ENCODE results near the gene DPYSL4.

Gene DPYSL4

GRCh38 chr10:132209130-132209529, 22.4 kb downstream of the DPYSL4 start:
- H3K36me3 ChIP-seq (ENCODE audit: control insufficient read depth, low read length), result no peaks in the 10 kb centered on the region
- H3K4me3 ChIP-seq (ENCODE audit: low read length), result no peak overlapping the region
- H3K9me3 ChIP-seq (ENCODE audit: control insufficient read depth, insufficient read depth, low read length), result no peaks in the 10 kb centered on the region
- TF ChIP-seq EZH2phosphoT487 (IDR thresholded peaks at IDR 0.05; ENCODE audit: borderline replicate concordance, low read length) (no peak), CTCF (IDR thresholded peaks at IDR 0.05; ENCODE audit: low read depth, low read length, poor library complexity, severe bottlenecking) (no peak)
- no peak overlapping the region for H3K27ac ChIP-seq (ENCODE audit: low read depth, low read length)
- no peaks in the 10 kb centered on the region for H3K9me2 ChIP-seq (replicated peaks; ENCODE audit: control insufficient read depth, low read length)
- no peaks in the 10 kb centered on the region for H3K79me2 ChIP-seq (ENCODE audit: control insufficient read depth, low read length)
- H3K4me2 ChIP-seq (ENCODE audit: low read length), result no peak overlapping the region
- no peaks in the 10 kb centered on the region for H3F3A ChIP-seq (ENCODE audit: control insufficient read depth, insufficient read depth)
- H3K4me1 ChIP-seq (ENCODE audit: control insufficient read depth, low read length), result no peaks in the 10 kb centered on the region
- H4K20me1 ChIP-seq (ENCODE audit: control insufficient read depth, insufficient read depth, low read depth, low read length), result no peaks in the 10 kb centered on the region
- H3K27me3 ChIP-seq (ENCODE audit: control insufficient read depth, low read length), result no peaks in the 10 kb centered on the region

DNA sequence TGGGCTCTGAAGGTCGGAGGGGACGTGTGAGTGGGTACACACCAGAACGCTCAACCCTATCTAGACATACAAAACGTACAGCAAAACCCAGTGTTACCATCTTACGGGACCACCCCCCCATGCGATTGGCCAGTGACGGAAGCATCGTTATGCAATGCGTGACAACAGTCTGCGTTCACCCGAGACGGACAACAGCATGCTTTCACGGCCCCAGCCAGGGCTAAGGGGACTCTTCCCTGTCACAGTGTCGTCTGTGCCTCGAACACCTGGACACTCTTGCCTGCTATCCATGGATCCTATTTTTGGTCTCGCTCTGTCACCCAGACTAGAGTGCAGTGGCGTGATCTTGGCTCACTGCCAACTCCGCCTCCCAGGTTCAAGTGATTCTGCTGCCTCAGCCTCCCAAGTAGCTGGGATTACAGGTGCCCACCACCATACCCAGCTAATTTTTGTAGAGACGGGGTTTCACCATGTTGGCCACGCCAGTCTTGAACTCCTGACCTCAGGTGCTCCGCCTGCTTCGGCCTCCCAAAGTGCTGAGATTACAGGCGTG, 23.3 kb downstream of the DPYSL4 start:
- H3K4me2 ChIP-seq (ENCODE audit: low read length), result no peak overlapping the region
- H3K4me3 ChIP-seq (ENCODE audit: low read length), result no peak overlapping the region

GRCh38 chr10:132210766-132211165, 24.0 kb downstream of the DPYSL4 start:
- H3K27me3 ChIP-seq (ENCODE audit: control insufficient read depth, low read length), result no peaks in the 10 kb centered on the region
- no peak overlapping the region for H3K4me2 ChIP-seq (ENCODE audit: low read length)
- no peaks in the 10 kb centered on the region for H3K4me1 ChIP-seq (ENCODE audit: control insufficient read depth, low read length)
- no peaks in the 10 kb centered on the region for H3K9me2 ChIP-seq (replicated peaks; ENCODE audit: control insufficient read depth, low read length)
- TF ChIP-seq EZH2phosphoT487 (IDR thresholded peaks at IDR 0.05; ENCODE audit: borderline replicate concordance, low read length), result no peak
- TF ChIP-seq CTCF (IDR thresholded peaks at IDR 0.05; ENCODE audit: low read depth, low read length, poor library complexity, severe bottlenecking), result no peak
- no peak overlapping the region for H3K4me3 ChIP-seq (ENCODE audit: low read length)
- H3K36me3 ChIP-seq (ENCODE audit: control insufficient read depth, low read length), result no peaks in the 10 kb centered on the region
- no peak overlapping the region for H3K27ac ChIP-seq (ENCODE audit: low read depth, low read length)
- H3F3A ChIP-seq (ENCODE audit: control insufficient read depth, insufficient read depth), result no peaks in the 10 kb centered on the region
- no peaks in the 10 kb centered on the region for H3K79me2 ChIP-seq (ENCODE audit: control insufficient read depth, low read length)
- H4K20me1 ChIP-seq (ENCODE audit: control insufficient read depth, insufficient read depth, low read depth, low read length), result no peaks in the 10 kb centered on the region
- no peaks in the 10 kb centered on the region for H3K9me3 ChIP-seq (ENCODE audit: control insufficient read depth, insufficient read depth, low read length)

More for the DNA sequence above, 23.3 kb downstream of the DPYSL4 start:
- Histone ChIP-seq H4K20me1 (ENCODE audit: control insufficient read depth, insufficient read depth, low read depth, low read length) (no peaks in the 10 kb centered on the region), H3K9me3 (ENCODE audit: control insufficient read depth, insufficient read depth, low read length) (no peaks in the 10 kb centered on the region), H3F3A (ENCODE audit: control insufficient read depth, insufficient read depth) (no peaks in the 10 kb centered on the region), H3K9me2 (replicated peaks; ENCODE audit: control insufficient read depth, low read length) (no peaks in the 10 kb centered on the region), H3K27ac (ENCODE audit: low read depth, low read length) (no peak overlapping the region), H3K4me1 (ENCODE audit: control insufficient read depth, low read length) (no peaks in the 10 kb centered on the region), H3K27me3 (ENCODE audit: control insufficient read depth, low read length) (no peaks in the 10 kb centered on the region), H3K36me3 (ENCODE audit: control insufficient read depth, low read length) (no peaks in the 10 kb centered on the region), H3K79me2 (ENCODE audit: control insufficient read depth, low read length) (no peaks in the 10 kb centered on the region)
- TF ChIP-seq EZH2phosphoT487 (IDR thresholded peaks at IDR 0.05; ENCODE audit: borderline replicate concordance, low read length) (no peak), CTCF (IDR thresholded peaks at IDR 0.05; ENCODE audit: low read depth, low read length, poor library complexity, severe bottlenecking) (no peak)
